Mesenchymal stem cell (in vitro differentiated cells and primary cell): Measurements from ENCODE around the gene IL1R2.

Source experiments
- DNase-seq: peaks from one replicate; pipeline ENCODE4 v3.0.0-alpha.2; 2013
- H2AFZ ChIP-seq: one replicate; pipeline ENCODE4 v1.6.1; 2013; ENCODE audit warnings: low read depth, mild to moderate bottlenecking, control low read depth, inconsistent platforms, low read length, moderate library complexity
- H2AK5ac ChIP-seq: 2 replicates; pipeline ENCODE4 v1.6.1; 2013; ENCODE audit warnings: low read length, moderate library complexity, mild to moderate bottlenecking, inconsistent platforms; ENCODE audit not compliant: severe bottlenecking
- H2BK120ac ChIP-seq: one replicate; pipeline ENCODE4 v1.6.1; 2013; ENCODE audit warnings: low read depth, mild to moderate bottlenecking, inconsistent platforms, low read length, moderate library complexity
- H2BK12ac ChIP-seq, 2 experiments: one replicate each; pipeline ENCODE4 v1.6.1; 2013; ENCODE audit warnings: inconsistent platforms in 2 of 2, low read length in 2 of 2, mild to moderate bottlenecking in 2 of 2, moderate library complexity in 2 of 2, control low read depth in 1 of 2
- H2BK15ac ChIP-seq: one replicate; pipeline ENCODE4 v1.6.1; 2013; ENCODE audit warnings: mild to moderate bottlenecking, low read depth, inconsistent platforms; ENCODE audit not compliant: poor library complexity, severe bottlenecking
- H2BK5ac ChIP-seq: 2 replicates; pipeline ENCODE4 v1.6.1; 2013; ENCODE audit warnings: low read depth, mild to moderate bottlenecking, low read length, control low read depth, inconsistent platforms; ENCODE audit not compliant: poor library complexity, severe bottlenecking
- H3K14ac ChIP-seq, 2 experiments: one replicate each; pipeline ENCODE4 v1.6.1; 2013; ENCODE audit warnings: inconsistent platforms in 2 of 2, low read length in 2 of 2, control low read depth in 1 of 2, mild to moderate bottlenecking in 1 of 2, moderate library complexity in 1 of 2
- H3K18ac ChIP-seq, 2 experiments: one replicate each; pipeline ENCODE4 v1.6.1; 2013; ENCODE audit warnings: inconsistent platforms in 2 of 2, low read length in 2 of 2, control low read depth in 1 of 2, low read depth in 1 of 2, mild to moderate bottlenecking in 1 of 2
- H3K23ac ChIP-seq, 2 experiments: one replicate each; pipeline ENCODE4 v1.6.1; 2013; ENCODE audit warnings: inconsistent platforms in 2 of 2, low read length in 2 of 2, mild to moderate bottlenecking in 2 of 2, moderate library complexity in 2 of 2, control low read depth in 1 of 2
- H3K27ac ChIP-seq: 2 replicates; pipeline ENCODE4 v1.5.1; 2013; ENCODE audit warnings: mild to moderate bottlenecking, moderate library complexity, low read length, control low read depth, inconsistent platforms; ENCODE audit not compliant: poor library complexity, severe bottlenecking
- H3K27me3 ChIP-seq, 2 experiments: 2 replicates each; pipeline versions ENCODE4 v1.6.1 to v1.7.0; 2013; ENCODE audit warnings: low read length in 2 of 2, mild to moderate bottlenecking in 2 of 2, moderate library complexity in 2 of 2, control low read depth in 1 of 2, inconsistent platforms in 1 of 2; ENCODE audit not compliant: control insufficient read depth in 1 of 2, insufficient read depth in 1 of 2
- H3K36me3 ChIP-seq, 2 experiments: 2 replicates each; pipeline versions ENCODE4 v1.6.1 to v1.7.0; 2013; ENCODE audit warnings: low read length in 2 of 2, control low read depth in 1 of 2, inconsistent platforms in 1 of 2, low read depth in 1 of 2, mild to moderate bottlenecking in 1 of 2; ENCODE audit not compliant: insufficient read depth in 2 of 2, control insufficient read depth in 1 of 2
- H3K4ac ChIP-seq, 2 experiments: one replicate each; pipeline ENCODE4 v1.6.1; 2013; ENCODE audit warnings: inconsistent platforms in 2 of 2, low read length in 2 of 2, mild to moderate bottlenecking in 2 of 2, moderate library complexity in 2 of 2, control low read depth in 1 of 2, low read depth in 1 of 2
- H3K4me1 ChIP-seq: 2 replicates; pipeline ENCODE4 v1.6.1; 2013; ENCODE audit warnings: low read depth, low read length, control low read depth; ENCODE audit not compliant: control insufficient read depth, insufficient read depth
- H3K4me2 ChIP-seq: 2 replicates; pipeline ENCODE4 v1.6.1; 2013; ENCODE audit warnings: low read length, mild to moderate bottlenecking, inconsistent platforms; ENCODE audit not compliant: poor library complexity, severe bottlenecking
- H3K4me3 ChIP-seq, 2 experiments: 2 replicates each; pipeline versions ENCODE4 v1.5.1 to v1.7.0; 2013; ENCODE audit warnings: low read length in 2 of 2, mild to moderate bottlenecking in 2 of 2, control low read depth in 1 of 2, low read depth in 1 of 2; ENCODE audit not compliant: insufficient read depth in 1 of 2
- H3K79me1 ChIP-seq: replicated peaks from 2 replicates; pipeline ENCODE4 v1.6.1; 2013; ENCODE audit warnings: mild to moderate bottlenecking, control low read depth, low read length, inconsistent platforms; ENCODE audit not compliant: poor library complexity, severe bottlenecking
- H3K9ac ChIP-seq: 2 replicates; pipeline ENCODE4 v1.7.0; 2013; ENCODE audit warnings: mild to moderate bottlenecking, low read length, moderate library complexity
- H3K9me3 ChIP-seq: 2 replicates; pipeline ENCODE4 v1.7.0; 2013; ENCODE audit warnings: mild to moderate bottlenecking, low read length; ENCODE audit not compliant: control insufficient read depth
- H4K8ac ChIP-seq: one replicate; pipeline ENCODE4 v1.6.1; 2013; ENCODE audit warnings: inconsistent platforms, mild to moderate bottlenecking, low read length, moderate library complexity
- H4K91ac ChIP-seq: one replicate; pipeline ENCODE4 v1.6.1; 2013; ENCODE audit warnings: mild to moderate bottlenecking, low read length, inconsistent platforms
- WGBS: methylation state at CpG from one replicate; pipeline ENCODE4 v1.1.7; 2013; ENCODE audit warnings: mixed read lengths; 5-methylcytosine and 5-hydroxymethylcytosine counted together

The IL1R2 gene

GRCh38 chr2:102070058-102070642, 78.4 kb downstream of the IL1R2 start:
- no peaks in the 10 kb centered on the region for H3K79me1 ChIP-seq
- peak; percentile 87 for DNase-seq
- H2BK5ac ChIP-seq: peak overlapping the region; percentile 14
- no peak overlapping the region for H2AK5ac ChIP-seq
- H3K14ac ChIP-seq: no peak overlapping the region
- H3K4me1 ChIP-seq: peaks cover 8% of the 10 kb centered on the region
- H2AFZ ChIP-seq: no peak overlapping the region
- no peak overlapping the region for H3K27ac ChIP-seq
- peak overlapping the region; percentile 95 for H2BK120ac ChIP-seq
- H2BK15ac ChIP-seq: peak overlapping the region; percentile 91
- no peak overlapping the region for H3K23ac ChIP-seq
- peak overlapping the region; percentile 59 to 91 for H2BK12ac ChIP-seq
- H3K9me3 ChIP-seq: peaks cover 2% of the 10 kb centered on the region
- no peaks in the 10 kb centered on the region for H3K27me3 ChIP-seq
- peak overlapping the region; percentile 31 to 93 for H3K4ac ChIP-seq
- H3K4me2 ChIP-seq: no peak overlapping the region
- peak overlapping the region; percentile 68 to 80 for H3K18ac ChIP-seq
- H4K91ac ChIP-seq: peak overlapping the region; percentile 57
- peak overlapping the region in 1 of 2 experiments; percentile 56 for H3K4me3 ChIP-seq
- H3K9ac ChIP-seq: peak overlapping the region; percentile 81
- no peaks in the 10 kb centered on the region for H3K36me3 ChIP-seq
- WGBS: 86% methylated on average over 8 of the region's 8 CpGs
- H4K8ac ChIP-seq: peak overlapping the region; percentile 80

GRCh38 chr2:102072741-102073140, 81.0 kb downstream of the IL1R2 start:
- H3K4me2 ChIP-seq: no peak overlapping the region
- H4K8ac ChIP-seq: peak overlapping the region; percentile 35
- 54% methylated on average over 5 of the region's 5 CpGs for WGBS

GRCh38 chr2:102073168-102073724, 81.5 kb downstream of the IL1R2 start:
- H4K8ac ChIP-seq: peak overlapping the region; percentile 35
- no peaks in the 10 kb centered on the region for H3K4me1 ChIP-seq
- no peak for DNase-seq
- H3K4me3 ChIP-seq: no peak overlapping the region
- no peak overlapping the region for H2BK5ac ChIP-seq
- no CpG with 5 or more reads among the region's 2 CpGs for WGBS
- peak overlapping the region; percentile 67 to 82 for H3K18ac ChIP-seq
- no peak overlapping the region for H3K14ac ChIP-seq
- no peak overlapping the region for H3K27ac ChIP-seq
- H3K9ac ChIP-seq: no peak overlapping the region
- peak overlapping the region; percentile 82 for H2BK120ac ChIP-seq
- H3K27me3 ChIP-seq: no peaks in the 10 kb centered on the region
- H3K36me3 ChIP-seq: no peaks in the 10 kb centered on the region
- peak overlapping the region; percentile 7 to 65 for H2BK12ac ChIP-seq
- H2AK5ac ChIP-seq: no peak overlapping the region
- H4K91ac ChIP-seq: peak overlapping the region; percentile 64
- H3K4me2 ChIP-seq: no peak overlapping the region
- no peak overlapping the region for H3K23ac ChIP-seq
- H3K79me1 ChIP-seq: no peaks in the 10 kb centered on the region
- peak overlapping the region; percentile 42 to 46 for H3K4ac ChIP-seq
- no peak overlapping the region for H2BK15ac ChIP-seq
- H3K9me3 ChIP-seq: no peaks in the 10 kb centered on the region
- no peak overlapping the region for H2AFZ ChIP-seq

More at GRCh38 chr2:102072741-102073140, 81.0 kb downstream of the IL1R2 start:
- peak overlapping the region in 1 of 2 experiments; percentile 42 for H3K4ac ChIP-seq
- H2BK120ac ChIP-seq: peak overlapping the region; percentile 82
- H3K27me3 ChIP-seq: no peaks in the 10 kb centered on the region
- H3K27ac ChIP-seq: no peak overlapping the region
- no peak overlapping the region for H3K4me3 ChIP-seq
- H2BK12ac ChIP-seq: peak overlapping the region in 1 of 2 experiments; percentile 7
- no peaks in the 10 kb centered on the region for H3K79me1 ChIP-seq
- H3K4me1 ChIP-seq: no peaks in the 10 kb centered on the region
- no peak overlapping the region for H3K23ac ChIP-seq
- peak overlapping the region in 1 of 2 experiments; percentile 82 for H3K18ac ChIP-seq
- H2BK5ac ChIP-seq: no peak overlapping the region
- no peak overlapping the region for H2BK15ac ChIP-seq
- H3K14ac ChIP-seq: no peak overlapping the region
- H3K9me3 ChIP-seq: no peaks in the 10 kb centered on the region
- H4K91ac ChIP-seq: peak overlapping the region; percentile 34
- peak; percentile 90 for DNase-seq
- no peak overlapping the region for H2AFZ ChIP-seq
- H2AK5ac ChIP-seq: no peak overlapping the region
- no peak overlapping the region for H3K9ac ChIP-seq
- no peaks in the 10 kb centered on the region for H3K36me3 ChIP-seq

GRCh38 chr2:102074152-102074783, 82.5 kb downstream of the IL1R2 start:
- Histone ChIP-seq H2AK5ac (no peak overlapping the region), H3K9ac (no peak overlapping the region), H3K9me3 (no peaks in the 10 kb centered on the region), H3K4me3 (no peak overlapping the region), H3K4ac (peak overlapping the region; percentile 12 to 80), H3K23ac (no peak overlapping the region), H2BK120ac (no peak overlapping the region), H3K79me1 (no peaks in the 10 kb centered on the region), H3K14ac (no peak overlapping the region), H3K27ac (no peak overlapping the region), H2BK15ac (peak overlapping the region; percentile 65), H2AFZ (no peak overlapping the region), H2BK12ac (peak overlapping the region; percentile 11 to 29), H2BK5ac (no peak overlapping the region), H4K8ac (peak overlapping the region; percentile 72), H3K27me3 (no peaks in the 10 kb centered on the region), H3K36me3 (no peaks in the 10 kb centered on the region), H3K4me2 (no peak overlapping the region), H3K18ac (peak overlapping the region; percentile 71 to 90), H4K91ac (peak overlapping the region; percentile 60), H3K4me1 (no peaks in the 10 kb centered on the region)
- 84% methylated on average over 6 of the region's 6 CpGs for WGBS
- no peak for DNase-seq
